HepG2 (cell line): Measurements from ENCODE around the gene TC2N. TPM values are rescaled to one million over a fixed set of nuclear protein-coding genes. Genes with fewer than 3 reads are reported as not detected.

ENCODE experiments used
- ATAC-seq: fragments of 200-7000 bp; cut with Tn5 transposase; 3 replicates; pipeline ENCODE4 v1.9.1; 2020; ENCODE audit warnings: mild to moderate bottlenecking, moderate library complexity
- BruUV-seq: library from RNA; stranded (reverse); fragments of 400-500 nt; replicated peaks from 2 replicates; lab custom pipeline; 2021; lab: Mats Ljungman, UMichigan
- CTCF ChIA-PET: fragments of 300-600 bp; formaldehyde crosslinking; extraction: SDS; loops from one replicate; lab custom pipeline; 2021; ENCODE audit warnings: low total read pairs, inconsistent platforms, low intra/inter-chr PET ratio; lab: Yijun Ruan, JAX
- POLR2A ChIA-PET: fragments of 350-600 bp; sonication (Branson Sonifier 250); formaldehyde crosslinking; loops from one replicate; lab custom pipeline; 2020; ENCODE audit warnings: antibody characterized with exemption, inconsistent platforms; lab: Yijun Ruan, JAX
- DNase-seq: peaks from one replicate; pipeline ENCODE4 v3.0.0-alpha.2; 2015; ENCODE audit warnings: low spot score
- FAIRE-seq: peaks from 3 replicates; lab custom pipeline; 2011; peaks lifted over from hg19 to GRCh38; lab: Jason Lieb, UNC
- H2AFZ ChIP-seq: one replicate; pipeline ENCODE4 v1.6.1; 2011; ENCODE audit warnings: low read length, inconsistent platforms
- H3K27ac ChIP-seq: fragments of 300-600 bp; 3 replicates; pipeline ENCODE4 v1.8.0; 2011; ENCODE audit warnings: mixed run types, mild to moderate bottlenecking, mixed read lengths, low read length, inconsistent platforms; ENCODE audit not compliant: insufficient read depth; ENCODE audit errors: extremely low read length
- H3K27me3 ChIP-seq, 2 experiments: fragments of 200-600 bp in 1 of 2; 2 replicates in 1 of 2; 3 replicates in 1 of 2; pipeline versions ENCODE4 v1.6.0 to v1.8.0; 2011; ENCODE audit warnings: low read length in 2 of 2, mild to moderate bottlenecking in 2 of 2, moderate library complexity in 2 of 2, inconsistent platforms in 1 of 2; ENCODE audit not compliant: insufficient read depth in 2 of 2, control insufficient read depth in 1 of 2
- H3K36me3 ChIP-seq, 2 experiments: fragments of 200-600 bp in 1 of 2; replicated peaks in 1 of 2; 2 replicates in 1 of 2; 3 replicates in 1 of 2; pipeline versions ENCODE4 v1.5.1 to v1.8.0; 2011; ENCODE audit warnings: low read length in 2 of 2, inconsistent platforms in 1 of 2; ENCODE audit not compliant: insufficient read depth in 2 of 2, control insufficient read depth in 1 of 2
- H3K4me1 ChIP-seq: 2 replicates; pipeline ENCODE4 v1.5.1; 2012; ENCODE audit warnings: low read length, inconsistent platforms; ENCODE audit not compliant: insufficient read depth
- H3K4me2 ChIP-seq: 2 replicates; pipeline ENCODE4 v1.6.0; 2011; ENCODE audit warnings: low read depth, low read length, inconsistent platforms
- H3K4me3 ChIP-seq, 3 experiments: fragments of 200-600 bp in 1 of 3; sonication (generic), shearing (Covaris generic) in 1 of 3; replicated peaks in 1 of 3; 2 replicates each; pipeline ENCODE4 v1.5.1; 2011 to 2016; ENCODE audit warnings: low read length in 3 of 3, inconsistent platforms in 2 of 3, low read depth in 2 of 3, mild to moderate bottlenecking in 2 of 3, control low read depth in 1 of 3, mixed read lengths in 1 of 3; ENCODE audit not compliant: insufficient read depth in 1 of 3
- H3K79me2 ChIP-seq: one replicate; pipeline ENCODE4 v1.6.1; 2011; ENCODE audit warnings: low read length, inconsistent platforms; ENCODE audit not compliant: insufficient read depth
- H3K9ac ChIP-seq: 2 replicates; pipeline ENCODE4 v1.6.0; 2011; ENCODE audit warnings: mild to moderate bottlenecking, low read depth, low read length, inconsistent platforms; ENCODE audit not compliant: insufficient read depth
- H3K9me3 ChIP-seq: 2 replicates; pipeline ENCODE4 v1.5.1; 2012; ENCODE audit warnings: mild to moderate bottlenecking, low read length
- H4K20me1 ChIP-seq: 2 replicates; pipeline ENCODE4 v1.6.0; 2011; ENCODE audit warnings: inconsistent platforms, mild to moderate bottlenecking, low read length, moderate library complexity; ENCODE audit not compliant: insufficient read depth
- ARHGAP35 ChIP-seq: sonication (generic); formaldehyde crosslinking; IDR thresholded peaks from 2 replicates; pipeline ENCODE4 v1.9.0; 2022; ENCODE audit warnings: mild to moderate bottlenecking, inconsistent platforms, moderate library complexity, missing genetic modification reagents, borderline replicate concordance
- ATF1 ChIP-seq: IDR thresholded peaks from 2 replicates; pipeline ENCODE4 v1.6.1; 2016; ENCODE audit warnings: mild to moderate bottlenecking, control low read depth
- BRD4 ChIP-seq: sonication (generic); formaldehyde crosslinking; IDR thresholded peaks from 2 replicates; pipeline ENCODE4 v1.4.0; 2020; ENCODE audit warnings: missing genetic modification reagents
- CREM ChIP-seq, 2 experiments: sonication (generic) in 1 of 2; formaldehyde crosslinking in 1 of 2; IDR thresholded peaks; 2 replicates each; pipeline versions ENCODE4 v1.4.0 to v1.6.1; 2016 to 2020; ENCODE audit warnings: antibody characterized with exemption in 1 of 2, mild to moderate bottlenecking in 1 of 2, missing genetic modification reagents in 1 of 2
- EEA1 ChIP-seq: sonication (generic); formaldehyde crosslinking; IDR thresholded peaks from 2 replicates; pipeline ENCODE4 v1.5.1; 2020; ENCODE audit warnings: mild to moderate bottlenecking, missing genetic modification reagents, borderline replicate concordance
- JARID2 ChIP-seq: sonication (generic); formaldehyde crosslinking; IDR thresholded peaks from 2 replicates; pipeline ENCODE4 v1.8.1; 2023; ENCODE audit warnings: missing genetic modification reagents, inconsistent platforms; ENCODE audit not compliant: insufficient replicate concordance
- KLF9 ChIP-seq: IDR thresholded peaks from 2 replicates; pipeline ENCODE4 v1.6.1; 2016; ENCODE audit warnings: low read depth
- NFE2L1 ChIP-seq: sonication (generic); formaldehyde crosslinking; IDR thresholded peaks from 2 replicates; pipeline ENCODE4 v1.4.0; 2020; ENCODE audit warnings: missing genetic modification reagents, mild to moderate bottlenecking, borderline replicate concordance
- PLRG1 ChIP-seq: fragments of 450-650 bp; conservative IDR thresholded peaks from 2 replicates; pipeline ENCODE4 v1.6.1; 2016
- SOX13 ChIP-seq, 3 experiments: fragments of 450-650 bp in 1 of 3; sonication (generic) in 1 of 3; formaldehyde crosslinking in 1 of 3; IDR thresholded peaks in 2 of 3; conservative IDR thresholded peaks in 1 of 3; 2 replicates each; pipeline versions ENCODE4 v1.5.0 to v1.6.1; 2016 to 2020; ENCODE audit warnings: antibody characterized with exemption in 1 of 3, mild to moderate bottlenecking in 1 of 3, missing compliant biosample characterization in 1 of 3, missing genetic modification reagents in 1 of 3, moderate library complexity in 1 of 3
- TAF1 ChIP-seq: sonication (generic); formaldehyde crosslinking; IDR thresholded peaks from 2 replicates; pipeline ENCODE4 v1.4.0; 2020; ENCODE audit warnings: missing genetic modification reagents
- ZFY ChIP-seq: sonication (generic); formaldehyde crosslinking; IDR thresholded peaks from 2 replicates; pipeline ENCODE4 v1.4.0; 2020; ENCODE audit warnings: missing genetic modification reagents
- ZNF180 ChIP-seq: sonication (generic); formaldehyde crosslinking; IDR thresholded peaks from 2 replicates; pipeline ENCODE4 v1.4.0; 2020; ENCODE audit warnings: low read depth, missing genetic modification reagents, borderline replicate concordance
- ZNF589 ChIP-seq: sonication (generic); formaldehyde crosslinking; conservative IDR thresholded peaks from 2 replicates; pipeline ENCODE4 v1.8.0; 2022; ENCODE audit warnings: mild to moderate bottlenecking, moderate library complexity, missing genetic modification reagents
- ZNF782 ChIP-seq: sonication (generic); formaldehyde crosslinking; IDR thresholded peaks from 2 replicates; pipeline ENCODE4 v1.4.0; 2020; ENCODE audit warnings: missing genetic modification reagents, mild to moderate bottlenecking, borderline replicate concordance
- WGBS: methylation state at CpG from one replicate; pipeline ENCODE4 v1.1.6; 2017; ENCODE audit warnings: low lambda C conversion rate; 5-methylcytosine and 5-hydroxymethylcytosine counted together
- in situ Hi-C: cut with HindIII; loops from 2 replicates; pipeline ENCODE4 v1.10.0; 2017; ENCODE audit warnings: low pct_unique_long_range_greater_than_20kb; ENCODE audit not compliant: extremely low pct_ligation_motif_present
- intact Hi-C: fragments of 100-400 bp; cut with micrococcal nuclease; formaldehyde crosslinking; loops from one replicate; pipeline ENCODE4 v1.10.0; 2022; ENCODE audit not compliant: unreplicated experiment
- polyA plus RNA-seq, 8 experiments: library from polyadenylated mRNA; depleted of rRNA in 3 of 8; stranded (reverse) in 7 of 8; unstranded in 1 of 8; fragments of >200 nt; fragmentation: Illumina TruSeq in 4 of 8; extraction: Trizol in 4 of 8; gene quantifications; 2 replicates each; pipeline versions ENCODE4 v1.2.1 to v1.2.3, GENCODE V29; 2011 to 2016; ENCODE audit warnings: low read depth in 4 of 8, missing spikeins in 1 of 8, mixed read lengths in 1 of 8; ENCODE audit not compliant: insufficient read depth in 1 of 8
- total RNA-seq, 5 experiments: library from RNA; depleted of rRNA; stranded (reverse); fragments of >200 nt; fragmentation: Illumina TruSeq; extraction: Trizol; gene quantifications; 2 replicates each; pipeline ENCODE4 v1.2.3, GENCODE V29; 2016; ENCODE audit warnings: low read depth in 1 of 5
- TF ChIP-seq, protein P1 (sequence below): sonication (generic); formaldehyde crosslinking; conservative IDR thresholded peaks from 2 replicates; pipeline ENCODE4 v1.4.0; 2020; ENCODE audit warnings: mild to moderate bottlenecking, missing genetic modification reagents, moderate library complexity
- TF ChIP-seq, protein P2 (sequence below): sonication (generic); formaldehyde crosslinking; IDR thresholded peaks from 2 replicates; pipeline ENCODE4 v1.8.0; 2022; ENCODE audit warnings: missing genetic modification reagents, mild to moderate bottlenecking, borderline replicate concordance
- TF ChIP-seq, protein P3 (sequence below): sonication (generic); formaldehyde crosslinking; IDR thresholded peaks from 2 replicates; pipeline ENCODE4 v1.9.0; 2021; ENCODE audit warnings: missing genetic modification reagents, borderline replicate concordance

Gene TC2N
- total and polyA plus RNA-seq, 2 of the 13 experiments (the other 11 are each of a cell fraction or from before 2014, with no cell fraction given) = 0.03 TPM; not detected in 1

DNA sequence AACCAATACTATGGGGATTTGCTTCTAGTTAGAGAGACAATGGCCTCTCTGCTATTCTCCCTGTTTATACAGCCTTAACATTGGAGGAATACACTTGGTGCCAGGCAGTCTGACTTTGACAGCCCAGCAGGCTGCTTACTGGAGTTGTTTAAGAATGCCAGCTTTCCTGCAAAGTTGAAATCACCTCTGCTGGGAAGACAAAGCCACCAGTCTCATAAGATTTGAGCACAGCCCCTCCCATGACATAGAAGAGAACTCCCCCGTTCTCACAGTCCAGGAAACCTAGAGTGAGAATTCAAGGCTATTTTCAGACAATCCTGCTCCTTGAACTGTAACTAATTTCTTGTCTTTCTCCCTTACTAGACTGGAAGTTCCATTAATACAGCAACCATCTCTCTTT lies 114.4 kb downstream of the TC2N start:
- Histone ChIP-seq H3K9me3 (no peaks in the 10 kb centered on the region), H3K27ac (no peak overlapping the region), H2AFZ (no peak overlapping the region), H3K4me2 (no peak overlapping the region), H3K79me2 (no peaks in the 10 kb centered on the region), H3K9ac (no peak overlapping the region), H3K27me3 (no peaks in the 10 kb centered on the region), H3K4me1 (peaks cover 26% of the 10 kb centered on the region), H3K36me3 (no peaks in the 10 kb centered on the region), H4K20me1 (no peaks in the 10 kb centered on the region), H3K4me3 (no peak overlapping the region)
- ChIA-PET CTCF (no interaction called here), POLR2A (no interaction called here)
- ATAC-seq = no peak
- in situ Hi-C loops (no loop called here), intact Hi-C loops (no loop called here)
- no peak for TF ChIP-seq ZNF589 (CRISPR knock-in tag)
- no peak for TF ChIP-seq KLF9 (CRISPR knock-in tag)
- no peak for TF ChIP-seq SOX13 (IDR thresholded peaks at IDR 0.05)
- TF ChIP-seq SOX13 (CRISPR knock-in tag; conservative IDR thresholded peaks at IDR 0.05 in 1 of 2, IDR thresholded peaks at IDR 0.05 in 1 of 2) = no peak
- TF ChIP-seq, protein P1, sequence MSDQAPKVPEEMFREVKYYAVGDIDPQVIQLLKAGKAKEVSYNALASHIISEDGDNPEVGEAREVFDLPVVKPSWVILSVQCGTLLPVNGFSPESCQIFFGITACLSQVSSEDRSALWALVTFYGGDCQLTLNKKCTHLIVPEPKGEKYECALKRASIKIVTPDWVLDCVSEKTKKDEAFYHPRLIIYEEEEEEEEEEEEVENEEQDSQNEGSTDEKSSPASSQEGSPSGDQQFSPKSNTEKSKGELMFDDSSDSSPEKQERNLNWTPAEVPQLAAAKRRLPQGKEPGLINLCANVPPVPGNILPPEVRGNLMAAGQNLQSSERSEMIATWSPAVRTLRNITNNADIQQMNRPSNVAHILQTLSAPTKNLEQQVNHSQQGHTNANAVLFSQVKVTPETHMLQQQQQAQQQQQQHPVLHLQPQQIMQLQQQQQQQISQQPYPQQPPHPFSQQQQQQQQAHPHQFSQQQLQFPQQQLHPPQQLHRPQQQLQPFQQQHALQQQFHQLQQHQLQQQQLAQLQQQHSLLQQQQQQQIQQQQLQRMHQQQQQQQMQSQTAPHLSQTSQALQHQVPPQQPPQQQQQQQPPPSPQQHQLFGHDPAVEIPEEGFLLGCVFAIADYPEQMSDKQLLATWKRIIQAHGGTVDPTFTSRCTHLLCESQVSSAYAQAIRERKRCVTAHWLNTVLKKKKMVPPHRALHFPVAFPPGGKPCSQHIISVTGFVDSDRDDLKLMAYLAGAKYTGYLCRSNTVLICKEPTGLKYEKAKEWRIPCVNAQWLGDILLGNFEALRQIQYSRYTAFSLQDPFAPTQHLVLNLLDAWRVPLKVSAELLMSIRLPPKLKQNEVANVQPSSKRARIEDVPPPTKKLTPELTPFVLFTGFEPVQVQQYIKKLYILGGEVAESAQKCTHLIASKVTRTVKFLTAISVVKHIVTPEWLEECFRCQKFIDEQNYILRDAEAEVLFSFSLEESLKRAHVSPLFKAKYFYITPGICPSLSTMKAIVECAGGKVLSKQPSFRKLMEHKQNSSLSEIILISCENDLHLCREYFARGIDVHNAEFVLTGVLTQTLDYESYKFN (CRISPR knock-in tag) = no peak
- no peak for TF ChIP-seq EEA1 (CRISPR knock-in tag)
- TF ChIP-seq ZFY (CRISPR knock-in tag) = no peak
- TF ChIP-seq, protein P2, sequence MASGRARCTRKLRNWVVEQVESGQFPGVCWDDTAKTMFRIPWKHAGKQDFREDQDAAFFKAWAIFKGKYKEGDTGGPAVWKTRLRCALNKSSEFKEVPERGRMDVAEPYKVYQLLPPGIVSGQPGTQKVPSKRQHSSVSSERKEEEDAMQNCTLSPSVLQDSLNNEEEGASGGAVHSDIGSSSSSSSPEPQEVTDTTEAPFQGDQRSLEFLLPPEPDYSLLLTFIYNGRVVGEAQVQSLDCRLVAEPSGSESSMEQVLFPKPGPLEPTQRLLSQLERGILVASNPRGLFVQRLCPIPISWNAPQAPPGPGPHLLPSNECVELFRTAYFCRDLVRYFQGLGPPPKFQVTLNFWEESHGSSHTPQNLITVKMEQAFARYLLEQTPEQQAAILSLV (CRISPR knock-in tag) = no peak
- TF ChIP-seq TAF1 (CRISPR knock-in tag) = no peak
- TF ChIP-seq, protein P3, sequence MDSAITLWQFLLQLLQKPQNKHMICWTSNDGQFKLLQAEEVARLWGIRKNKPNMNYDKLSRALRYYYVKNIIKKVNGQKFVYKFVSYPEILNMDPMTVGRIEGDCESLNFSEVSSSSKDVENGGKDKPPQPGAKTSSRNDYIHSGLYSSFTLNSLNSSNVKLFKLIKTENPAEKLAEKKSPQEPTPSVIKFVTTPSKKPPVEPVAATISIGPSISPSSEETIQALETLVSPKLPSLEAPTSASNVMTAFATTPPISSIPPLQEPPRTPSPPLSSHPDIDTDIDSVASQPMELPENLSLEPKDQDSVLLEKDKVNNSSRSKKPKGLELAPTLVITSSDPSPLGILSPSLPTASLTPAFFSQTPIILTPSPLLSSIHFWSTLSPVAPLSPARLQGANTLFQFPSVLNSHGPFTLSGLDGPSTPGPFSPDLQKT (CRISPR knock-in tag) = no peak
- TF ChIP-seq BRD4 (CRISPR knock-in tag) = no peak
- TF ChIP-seq JARID2 (CRISPR knock-in tag) = no peak
- TF ChIP-seq ZNF180 (CRISPR knock-in tag) = no peak
- TF ChIP-seq PLRG1 = no peak
- no peak for TF ChIP-seq NFE2L1
- TF ChIP-seq ARHGAP35 = no peak
- no peak for TF ChIP-seq ATF1 (CRISPR knock-in tag)
- TF ChIP-seq CREM (IDR thresholded peaks at IDR 0.05) = no peak
- no peak for TF ChIP-seq CREM (CRISPR knock-in tag; IDR thresholded peaks at IDR 0.05)
- no peak for TF ChIP-seq ZNF782 (CRISPR knock-in tag)
- 0% methylated on average over 1 of the region's 1 CpG for WGBS
- no peak for DNase-seq
- FAIRE-seq = no peak
- BruUV-seq = no TSS peak
